ENCODE measurements around the gene ASIC4. TPM values are rescaled to one million over a fixed set of nuclear protein-coding genes. Genes with fewer than 3 reads are reported as not detected.

ASIC4 gene
- total and polyA plus RNA-seq, 2 of the 13 experiments (the other 11 are each of a cell fraction or from before 2014, with no cell fraction given) = 0.03 TPM; not detected in 1

DNA sequence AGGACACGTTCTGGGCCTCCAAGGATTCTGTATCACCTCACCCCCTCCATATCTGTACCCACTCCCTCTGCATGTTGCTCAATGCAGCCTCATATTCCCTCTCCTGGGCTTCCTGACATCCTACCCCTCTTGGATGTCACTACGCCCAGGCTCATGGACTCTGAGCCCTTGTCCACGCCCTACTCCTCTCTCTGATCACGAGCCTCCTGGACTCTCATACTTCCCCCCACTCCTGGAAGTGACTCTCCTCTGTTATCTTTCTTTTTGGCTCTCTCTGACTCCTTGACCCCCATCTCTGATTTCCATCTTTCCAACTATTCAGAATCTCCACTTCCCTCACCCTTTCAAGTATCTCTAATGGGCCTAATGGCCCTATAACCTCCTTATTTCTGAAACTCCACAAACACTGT, 31.7 kb downstream of the ASIC4 start (continued):
- no peak for TF ChIP-seq ETS1 (CRISPR knock-in tag; IDR thresholded peaks at IDR 0.05)
- no peak for TF ChIP-seq ZBTB20 (CRISPR knock-in tag; IDR thresholded peaks at IDR 0.05; ENCODE audit: borderline replicate concordance, low read depth)
- peak; percentile 97 for TF ChIP-seq MLXIP (CRISPR knock-in tag; IDR thresholded peaks at IDR 0.05; ENCODE audit: borderline replicate concordance)
- no peak for TF ChIP-seq NFE2L2 (IDR thresholded peaks at IDR 0.05; ENCODE audit: low read length)
- TF ChIP-seq ZNF850 (CRISPR knock-in tag; conservative IDR thresholded peaks at IDR 0.05) = no peak
- TF ChIP-seq SSRP1 (CRISPR knock-in tag; IDR thresholded peaks at IDR 0.05) = no peak
- TF ChIP-seq ATF7-NPFF (CRISPR knock-in tag; IDR thresholded peaks at IDR 0.05; ENCODE audit: low read depth) = no peak
- peak; percentile 38 for TF ChIP-seq SMC3 (IDR thresholded peaks at IDR 0.05; ENCODE audit: low read length)
- TF ChIP-seq ZNF784 (CRISPR knock-in tag; IDR thresholded peaks at IDR 0.05; ENCODE audit: borderline replicate concordance) = no peak
- TF ChIP-seq YEATS2 (CRISPR knock-in tag; IDR thresholded peaks at IDR 0.05; ENCODE audit: borderline replicate concordance) = peak; percentile 76; the same call in 1 of the 2 replicates
- no peak for TF ChIP-seq NBN (conservative IDR thresholded peaks at IDR 0.05)
- TF ChIP-seq, protein P1, sequence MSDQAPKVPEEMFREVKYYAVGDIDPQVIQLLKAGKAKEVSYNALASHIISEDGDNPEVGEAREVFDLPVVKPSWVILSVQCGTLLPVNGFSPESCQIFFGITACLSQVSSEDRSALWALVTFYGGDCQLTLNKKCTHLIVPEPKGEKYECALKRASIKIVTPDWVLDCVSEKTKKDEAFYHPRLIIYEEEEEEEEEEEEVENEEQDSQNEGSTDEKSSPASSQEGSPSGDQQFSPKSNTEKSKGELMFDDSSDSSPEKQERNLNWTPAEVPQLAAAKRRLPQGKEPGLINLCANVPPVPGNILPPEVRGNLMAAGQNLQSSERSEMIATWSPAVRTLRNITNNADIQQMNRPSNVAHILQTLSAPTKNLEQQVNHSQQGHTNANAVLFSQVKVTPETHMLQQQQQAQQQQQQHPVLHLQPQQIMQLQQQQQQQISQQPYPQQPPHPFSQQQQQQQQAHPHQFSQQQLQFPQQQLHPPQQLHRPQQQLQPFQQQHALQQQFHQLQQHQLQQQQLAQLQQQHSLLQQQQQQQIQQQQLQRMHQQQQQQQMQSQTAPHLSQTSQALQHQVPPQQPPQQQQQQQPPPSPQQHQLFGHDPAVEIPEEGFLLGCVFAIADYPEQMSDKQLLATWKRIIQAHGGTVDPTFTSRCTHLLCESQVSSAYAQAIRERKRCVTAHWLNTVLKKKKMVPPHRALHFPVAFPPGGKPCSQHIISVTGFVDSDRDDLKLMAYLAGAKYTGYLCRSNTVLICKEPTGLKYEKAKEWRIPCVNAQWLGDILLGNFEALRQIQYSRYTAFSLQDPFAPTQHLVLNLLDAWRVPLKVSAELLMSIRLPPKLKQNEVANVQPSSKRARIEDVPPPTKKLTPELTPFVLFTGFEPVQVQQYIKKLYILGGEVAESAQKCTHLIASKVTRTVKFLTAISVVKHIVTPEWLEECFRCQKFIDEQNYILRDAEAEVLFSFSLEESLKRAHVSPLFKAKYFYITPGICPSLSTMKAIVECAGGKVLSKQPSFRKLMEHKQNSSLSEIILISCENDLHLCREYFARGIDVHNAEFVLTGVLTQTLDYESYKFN (CRISPR knock-in tag; conservative IDR thresholded peaks at IDR 0.05) = peak; percentile 89
- TF ChIP-seq ATF4 (CRISPR knock-in tag; IDR thresholded peaks at IDR 0.05) = 0 out of 4 replicates have a peak, but pooled peaks of 1 of the 2 experiments have one; percentile 12
- TF ChIP-seq NR3C1 (CRISPR knock-in tag; IDR thresholded peaks at IDR 0.05) = no peak
- TF ChIP-seq ZFP41 (CRISPR knock-in tag; IDR thresholded peaks at IDR 0.05; ENCODE audit: borderline replicate concordance) = no peak; the same call in 1 of the 2 replicates
- no peak for TF ChIP-seq ZSCAN5A (CRISPR knock-in tag; IDR thresholded peaks at IDR 0.05; ENCODE audit: borderline replicate concordance)
- TF ChIP-seq ZFAT (CRISPR knock-in tag; conservative IDR thresholded peaks at IDR 0.05) = no peak

Measured in HepG2 (cell line).